H1 (cell line): ENCODE measurements around the gene OR8D2. TPM values are rescaled to one million over a fixed set of nuclear protein-coding genes. Genes with fewer than 3 reads are reported as not detected.

Experiments
- CEBPB ChIP-seq: IDR thresholded peaks from 2 replicates; pipeline ENCODE4 v1.6.1; 2012; ENCODE audit warnings: low read depth, low read length
- RXRA ChIP-seq: IDR thresholded peaks from 2 replicates; pipeline ENCODE4 v1.6.1; 2011; ENCODE audit warnings: low read depth, mild to moderate bottlenecking, low read length, moderate library complexity; ENCODE audit not compliant: insufficient read depth
- SUZ12 ChIP-seq: fragments of 200-600 bp; sonication (generic); IDR thresholded peaks from 2 replicates; pipeline ENCODE4 v1.6.1; 2012; ENCODE audit warnings: mild to moderate bottlenecking, inconsistent platforms, low read length, moderate library complexity, mixed read lengths
- TBP ChIP-seq: IDR thresholded peaks from 2 replicates; pipeline ENCODE4 v1.6.1; 2011; ENCODE audit warnings: low read depth, low read length, improper control_type of control experiment
- polyA plus RNA-seq, 7 experiments: library from polyadenylated mRNA; depleted of rRNA in 3 of 7; stranded (reverse) in 5 of 7; unstranded in 2 of 7; fragments of >200 nt in 5 of 7; fragments of 200-250 nt in 2 of 7; gene quantifications; 1 replicate in 5 of 7; 2 replicates in 1 of 7; 4 replicates in 1 of 7; pipeline versions ENCODE4 v1.2.1 to v1.2.3, GENCODE V29; 2011 to 2013; ENCODE audit warnings: missing spikeins in 2 of 7, mixed read lengths in 2 of 7
- total RNA-seq: library from RNA; stranded (reverse); fragmentation: NEBNext Ultra II Directional; extraction: Animal tissue kit (Norgen Biotek cat#: 25700); gene quantifications from 2 replicates; pipeline ENCODE4 v1.2.1, GENCODE V29; 2021

Gene OR8D2
- total and polyA plus RNA-seq, 2 of the 8 experiments (the other 6 are each of a cell fraction or from before 2014, with no cell fraction given) = not detected

DNA sequence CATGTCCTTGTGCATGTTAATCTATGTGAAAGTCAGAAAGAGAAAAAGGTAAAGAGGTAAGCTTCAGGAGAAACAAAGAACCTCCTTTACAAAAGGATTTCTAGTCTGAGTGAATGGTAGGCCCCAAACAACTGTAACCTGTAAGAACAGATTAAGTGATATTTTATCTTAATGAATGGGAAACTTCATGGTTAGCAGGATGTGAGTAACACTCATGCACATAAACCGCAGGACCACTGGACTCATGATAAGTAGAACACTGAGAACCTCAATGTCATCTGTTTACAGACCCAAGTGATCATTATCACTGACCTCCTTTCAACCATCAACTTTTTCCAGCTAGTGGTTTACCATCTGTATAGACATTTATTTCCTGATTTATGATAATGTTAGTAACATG is 43.9 kb downstream of the OR8D2 start (continued):
- TF ChIP-seq TBP (no peak), CEBPB (no peak), RXRA (no peak), SUZ12 (no peak)
